HCT116 (cell line): ENCODE data around the gene REG3G.

Source experiments
- CBX3 ChIP-seq: IDR thresholded peaks from 2 replicates; pipeline ENCODE4 v1.6.1; 2012; ENCODE audit warnings: low read depth
- CEBPB ChIP-seq: IDR thresholded peaks from 2 replicates; pipeline ENCODE4 v1.6.1; 2012; ENCODE audit warnings: low read depth
- CTCF ChIP-seq, 3 experiments: fragments of 200-600 bp in 1 of 3; sonication (generic) in 1 of 3; IDR thresholded peaks in 2 of 3; conservative IDR thresholded peaks in 1 of 3; 2 replicates each; pipeline ENCODE4 v1.5.1; 2012 to 2017; ENCODE audit warnings: low read depth in 2 of 3, low read length in 2 of 3, antibody characterized with exemption in 1 of 3, borderline replicate concordance in 1 of 3, control low read depth in 1 of 3, mild to moderate bottlenecking in 1 of 3, mixed read lengths in 1 of 3, mixed run types in 1 of 3, moderate library complexity in 1 of 3; ENCODE audit not compliant: insufficient read depth in 1 of 3
- EZH2 ChIP-seq: fragments of 200-600 bp; sonication (generic); IDR thresholded peaks from 2 replicates; pipeline ENCODE4 v1.6.1; 2017; ENCODE audit warnings: antibody characterized with exemption, mixed run types
- POLR2A ChIP-seq: IDR thresholded peaks from 2 replicates; pipeline ENCODE4 v1.7.0; 2011; ENCODE audit warnings: borderline replicate concordance; ENCODE audit not compliant: insufficient read depth, insufficient read length; ENCODE audit errors: extremely low read depth
- POLR2AphosphoS5 ChIP-seq: IDR thresholded peaks from 2 replicates; pipeline ENCODE4 v1.6.1; 2011; ENCODE audit warnings: mild to moderate bottlenecking, low read depth, low read length, moderate library complexity
- REST ChIP-seq: IDR thresholded peaks from 2 replicates; pipeline ENCODE4 v1.6.1; 2012; ENCODE audit warnings: low read depth
- SIN3A ChIP-seq: IDR thresholded peaks from 2 replicates; pipeline ENCODE4 v1.6.1; 2012; ENCODE audit warnings: low read depth
- SP1 ChIP-seq: IDR thresholded peaks from 2 replicates; pipeline ENCODE4 v1.6.1; 2012; ENCODE audit warnings: low read depth
- TCF7L2 ChIP-seq: IDR thresholded peaks from 2 replicates; pipeline ENCODE4 v1.7.0; 2011; ENCODE audit warnings: borderline replicate concordance, inconsistent platforms; ENCODE audit not compliant: insufficient read depth, insufficient read length; ENCODE audit errors: extremely low read depth
- YY1 ChIP-seq: IDR thresholded peaks from 2 replicates; pipeline ENCODE4 v1.6.1; 2011; ENCODE audit warnings: low read length, low read depth, moderate library complexity, mild to moderate bottlenecking; ENCODE audit not compliant: insufficient replicate concordance; ENCODE audit errors: extremely low read depth
- ZNF274 ChIP-seq: fragments of 200-500 bp; sonication (Bioruptor generic); IDR thresholded peaks from 2 replicates; pipeline ENCODE4 v1.6.1; 2014; ENCODE audit warnings: mild to moderate bottlenecking, low read depth, low read length, inconsistent platforms
- TF ChIP-seq, protein P1 (sequence below): IDR thresholded peaks from 2 replicates; pipeline ENCODE4 v1.6.1; 2011; ENCODE audit warnings: mild to moderate bottlenecking, low read length, moderate library complexity; ENCODE audit not compliant: insufficient replicate concordance; ENCODE audit errors: extremely low read depth

DNA sequence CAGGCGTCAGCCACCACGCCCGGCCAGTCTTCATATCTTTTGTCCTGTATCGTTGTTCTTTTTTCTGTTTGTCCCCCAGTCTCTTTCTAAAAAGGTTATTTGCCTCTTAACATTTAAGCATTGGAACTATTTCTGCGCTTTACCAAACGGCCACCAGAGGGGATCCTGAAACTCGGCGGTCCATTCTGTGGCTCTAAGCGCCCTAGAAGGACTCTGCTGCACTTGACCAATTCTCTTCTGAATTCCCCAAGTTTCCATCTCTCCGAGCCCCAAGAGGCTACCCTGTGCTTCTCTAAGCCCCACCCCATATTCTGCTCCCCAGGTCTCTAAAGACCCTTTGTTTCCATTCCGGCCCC is 33.1 kb upstream of the REG3G start:
- TF ChIP-seq CTCF (IDR thresholded peaks at IDR 0.05 in 2 of 3, conservative IDR thresholded peaks at IDR 0.05 in 1 of 3; ENCODE audit: borderline replicate concordance in 1 of 3, insufficient read depth in 1 of 3, low read depth in 2 of 3, low read length in 2 of 3) = no peak
- TF ChIP-seq ZNF274 = no peak
- no peak for TF ChIP-seq POLR2AphosphoS5
- TF ChIP-seq POLR2A = no peak
- no peak for TF ChIP-seq SIN3A
- no peak for TF ChIP-seq YY1
- TF ChIP-seq CBX3 = no peak
- no peak for TF ChIP-seq EZH2
- TF ChIP-seq TCF7L2 = no peak
- TF ChIP-seq, protein P1, sequence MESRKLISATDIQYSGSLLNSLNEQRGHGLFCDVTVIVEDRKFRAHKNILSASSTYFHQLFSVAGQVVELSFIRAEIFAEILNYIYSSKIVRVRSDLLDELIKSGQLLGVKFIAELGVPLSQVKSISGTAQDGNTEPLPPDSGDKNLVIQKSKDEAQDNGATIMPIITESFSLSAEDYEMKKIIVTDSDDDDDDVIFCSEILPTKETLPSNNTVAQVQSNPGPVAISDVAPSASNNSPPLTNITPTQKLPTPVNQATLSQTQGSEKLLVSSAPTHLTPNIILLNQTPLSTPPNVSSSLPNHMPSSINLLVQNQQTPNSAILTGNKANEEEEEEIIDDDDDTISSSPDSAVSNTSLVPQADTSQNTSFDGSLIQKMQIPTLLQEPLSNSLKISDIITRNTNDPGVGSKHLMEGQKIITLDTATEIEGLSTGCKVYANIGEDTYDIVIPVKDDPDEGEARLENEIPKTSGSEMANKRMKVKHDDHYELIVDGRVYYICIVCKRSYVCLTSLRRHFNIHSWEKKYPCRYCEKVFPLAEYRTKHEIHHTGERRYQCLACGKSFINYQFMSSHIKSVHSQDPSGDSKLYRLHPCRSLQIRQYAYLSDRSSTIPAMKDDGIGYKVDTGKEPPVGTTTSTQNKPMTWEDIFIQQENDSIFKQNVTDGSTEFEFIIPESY = no peak
- no peak for TF ChIP-seq REST
- no peak for TF ChIP-seq CEBPB
- no peak for TF ChIP-seq SP1
